Lower leg skin (tissue), 3 donors: ENCODE measurements around the gene WWC1.

ENCODE experiments used
- CTCF ChIP-seq, 3 donors: fragments of 450-650 bp; IDR thresholded peaks; one replicate each; pipeline ENCODE4 v1.5.1; 2016; ENCODE audit warnings: antibody characterized with exemption in 3 of 3, mild to moderate bottlenecking in 3 of 3, moderate library complexity in 2 of 3
- POLR2A ChIP-seq, 2 donors: fragments of 450-650 bp; IDR thresholded peaks; one replicate each; pipeline ENCODE4 v1.6.1; 2016 to 2017; ENCODE audit warnings: antibody characterized with exemption in 2 of 2, mild to moderate bottlenecking in 1 of 2, moderate library complexity in 1 of 2

GRCh38 chr5:168356171-168356570 is 64.7 kb downstream of the WWC1 start:
- no peak for TF ChIP-seq CTCF (IDR thresholded peaks at IDR 0.05)
- TF ChIP-seq POLR2A (IDR thresholded peaks at IDR 0.05) = no peak
